ENCODE measurements around the gene PRKCE. TPM values are rescaled to one million over a fixed set of nuclear protein-coding genes. Genes with fewer than 3 reads are reported as not detected.

Gene PRKCE
- total RNA-seq, 1 experiment from 2014 or later, result 10.3 TPM

DNA sequence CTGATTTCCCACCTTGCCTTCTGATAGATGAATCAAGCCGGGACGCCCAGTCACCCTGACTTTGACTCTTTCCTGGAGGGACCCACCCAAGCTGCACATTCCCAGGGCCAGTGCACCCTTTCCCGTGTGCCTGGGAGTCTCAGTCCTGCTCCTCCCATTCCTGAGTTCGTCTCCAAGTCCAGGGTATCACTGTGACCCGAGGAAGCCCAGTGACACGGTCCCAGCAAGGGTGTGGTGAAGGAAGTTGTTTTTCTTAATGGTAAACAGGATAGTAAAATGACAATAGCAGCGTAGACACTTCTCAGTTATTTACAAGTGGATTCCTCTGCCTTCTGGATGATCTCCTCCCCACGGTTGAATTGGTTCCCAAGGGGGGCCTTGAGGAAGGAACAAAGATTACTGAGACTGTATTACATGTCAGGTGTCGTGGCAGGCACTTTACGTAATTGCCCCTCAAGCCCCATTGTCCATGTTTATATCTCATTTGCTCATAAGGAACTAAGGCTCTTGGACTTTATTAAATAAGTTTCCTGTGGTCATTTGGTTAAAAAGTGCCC is 123.3 kb downstream of the PRKCE start:
- no peak for DNase-seq (ENCODE audit: extremely low read depth, low read depth)

DNA sequence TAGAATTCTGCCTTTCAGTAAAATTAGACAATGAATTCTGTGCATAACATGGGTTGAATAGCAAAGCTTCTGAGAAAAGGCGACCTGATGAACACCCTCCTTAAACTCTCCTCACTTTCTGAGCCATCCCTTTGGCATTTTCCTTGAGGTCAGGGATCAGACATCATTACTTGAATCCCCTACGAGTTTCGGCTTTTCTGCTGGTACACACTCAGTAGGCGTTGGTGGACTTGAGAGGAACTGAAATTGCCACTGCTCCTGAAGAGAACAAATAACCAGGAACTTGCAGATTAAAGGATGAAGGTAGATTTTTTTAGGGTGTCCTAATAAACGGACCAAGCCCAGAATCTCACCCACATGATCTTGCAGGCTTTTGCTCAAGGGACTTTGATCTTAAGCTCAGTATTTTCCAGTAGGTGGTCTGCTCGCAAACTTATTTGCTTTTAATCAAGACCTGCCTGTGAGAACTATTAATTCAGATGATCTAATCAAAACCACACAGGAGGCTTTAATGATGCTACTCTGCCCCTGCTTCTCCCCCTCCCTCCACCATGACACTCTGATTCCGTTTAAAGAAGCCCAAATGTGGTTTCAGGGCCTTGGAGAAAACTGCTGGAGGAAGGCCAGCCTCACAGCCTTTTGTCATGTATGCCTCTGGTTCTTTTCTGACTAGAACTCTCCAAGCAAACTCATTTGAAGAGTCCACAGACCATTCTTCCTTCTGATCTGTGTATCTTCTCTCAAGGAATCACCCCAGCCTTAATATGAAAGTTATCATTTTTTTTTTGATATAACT is 124.9 kb downstream of the PRKCE start:
- no peak for DNase-seq (ENCODE audit: extremely low read depth, low read depth)

DNA sequence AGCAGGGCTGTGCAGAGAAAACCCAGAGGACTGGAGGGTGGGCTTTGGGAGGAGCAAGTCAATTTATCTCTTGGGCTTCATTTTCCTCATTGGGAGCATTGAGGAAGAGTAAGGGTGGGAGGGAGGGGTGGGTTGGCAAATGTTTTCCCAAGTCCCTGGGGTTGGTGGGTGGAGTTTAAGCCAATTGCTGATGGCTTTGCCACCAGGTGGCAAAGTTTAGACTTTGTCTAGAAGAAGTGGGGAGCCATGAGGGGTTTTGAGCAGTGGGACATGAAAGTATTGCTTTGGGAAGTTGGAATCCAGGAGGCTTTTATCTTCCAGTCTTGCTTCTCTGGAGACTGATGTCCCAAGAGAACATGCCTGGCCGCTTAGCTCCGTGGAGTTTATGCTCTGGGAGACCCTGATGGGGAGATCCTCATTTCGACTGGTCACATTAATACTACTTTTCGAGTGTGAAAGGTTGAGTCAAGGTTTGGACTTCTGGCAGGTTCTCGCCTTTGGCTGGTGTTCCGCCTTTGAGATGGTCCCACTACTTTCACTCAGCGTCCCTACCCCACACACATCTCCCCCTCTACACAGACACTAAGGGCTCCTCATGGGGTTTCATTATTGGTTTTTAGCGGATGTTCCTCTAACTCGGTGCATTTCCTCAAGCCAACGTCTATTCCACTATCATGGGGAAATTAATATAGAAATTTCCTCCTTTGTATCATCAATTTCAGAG is 126.7 kb downstream of the PRKCE start:
- no peak for DNase-seq (ENCODE audit: extremely low read depth, low read depth)

DNA sequence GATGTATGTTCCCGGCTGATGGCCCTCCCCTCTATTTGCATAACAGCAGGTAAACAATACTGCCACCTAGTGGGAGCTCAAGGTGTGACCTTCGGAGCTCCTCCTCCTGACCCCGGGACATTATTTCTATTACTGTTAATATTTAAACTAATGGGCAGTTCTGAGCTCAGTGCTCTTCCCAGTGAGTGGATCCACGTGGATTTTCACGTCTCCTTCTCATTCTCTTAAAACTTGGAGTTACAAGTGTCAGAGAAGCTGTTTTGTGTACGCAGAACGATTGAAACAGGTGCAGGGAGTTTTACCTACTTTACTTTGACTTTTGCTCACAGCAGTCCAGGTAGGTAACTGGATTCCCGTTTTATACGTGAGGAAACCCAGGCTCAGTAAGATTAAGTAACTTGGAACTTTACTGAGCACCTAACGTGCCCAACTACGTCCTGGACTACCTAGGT is 127.3 kb downstream of the PRKCE start:
- peak; percentile 71 for DNase-seq (ENCODE audit: extremely low read depth, low read depth)

DNA sequence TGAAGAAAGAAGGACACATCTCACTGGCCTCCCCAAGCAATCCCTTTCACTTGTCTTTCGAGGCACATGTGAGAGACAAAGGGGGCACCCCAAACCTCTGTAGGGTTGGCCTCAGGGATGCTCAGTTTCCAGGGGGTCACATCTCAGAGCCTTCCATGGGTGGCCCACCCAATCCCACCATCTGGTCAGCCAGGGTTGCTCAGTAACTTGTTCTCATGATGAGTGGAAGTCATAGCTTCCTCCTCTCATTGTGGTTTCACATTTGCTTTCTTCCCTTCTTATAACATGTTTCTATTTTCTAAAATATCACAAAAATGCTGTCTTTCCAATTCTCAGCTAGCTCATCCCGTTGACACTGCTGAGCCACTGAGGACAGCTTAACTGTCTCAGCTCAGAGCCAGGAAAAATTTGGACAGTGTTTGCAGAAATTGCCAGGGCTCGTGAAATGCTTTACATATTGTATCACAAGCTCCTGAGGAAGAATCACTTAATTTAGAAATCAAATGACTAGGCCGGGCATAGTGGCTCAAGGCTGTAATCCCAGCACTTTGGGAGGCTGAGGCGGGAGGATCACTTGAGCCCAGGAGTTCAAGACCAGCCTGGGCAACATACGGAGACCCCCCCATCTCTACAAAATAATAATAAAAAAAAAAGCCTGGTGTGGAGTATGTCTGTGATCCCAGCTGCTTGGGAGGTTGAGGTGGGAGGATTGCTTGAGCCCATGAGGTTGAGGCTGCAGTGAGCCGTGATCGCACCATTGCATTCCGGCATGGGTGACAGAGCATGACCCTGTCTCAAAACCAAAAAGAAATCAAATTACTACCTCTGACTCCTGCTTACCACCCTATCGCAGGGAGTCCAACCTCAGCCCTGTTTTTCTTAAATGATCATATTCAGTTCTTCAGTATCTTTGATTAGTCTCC is 129.3 kb downstream of the PRKCE start:
- DNase-seq (ENCODE audit: extremely low read depth, low read depth), result no peak

DNA sequence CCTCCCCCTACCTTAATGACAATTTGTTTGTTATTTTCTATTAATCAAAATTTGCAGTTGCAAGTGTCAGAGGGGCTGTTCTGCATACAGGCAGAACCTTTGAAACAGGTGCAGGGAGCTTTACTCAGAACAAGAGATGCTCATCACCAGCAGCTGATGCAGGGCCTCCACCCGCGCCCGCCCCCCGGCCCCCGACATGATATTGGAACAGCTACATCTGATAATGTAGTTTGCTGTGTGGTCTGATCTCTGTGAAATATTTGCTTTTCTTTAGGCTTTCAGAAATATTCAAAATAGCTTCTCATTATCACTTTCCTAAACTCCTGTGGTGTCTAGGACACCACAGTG is 130.0 kb downstream of the PRKCE start:
- no peak for DNase-seq (ENCODE audit: extremely low read depth, low read depth)

DNA sequence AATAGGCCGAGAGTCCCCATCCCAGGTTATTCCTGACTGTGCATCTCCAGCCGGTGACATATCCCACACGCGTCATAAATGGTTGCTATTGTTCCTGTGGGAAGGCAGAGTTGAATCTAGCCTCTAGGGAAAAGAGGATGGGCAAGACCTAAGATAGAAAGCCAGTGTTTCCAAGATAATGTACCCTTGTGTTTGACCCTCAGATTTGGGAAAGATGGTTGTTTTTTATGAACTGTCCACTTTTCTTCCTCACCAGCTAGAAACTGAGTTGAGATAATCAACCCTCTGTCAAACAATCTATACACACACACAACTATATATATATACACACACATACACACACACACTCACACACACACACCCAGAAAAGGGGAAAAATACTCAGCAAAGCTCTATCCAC is 131.0 kb downstream of the PRKCE start:
- DNase-seq (ENCODE audit: extremely low read depth, low read depth), result no peak

DNA sequence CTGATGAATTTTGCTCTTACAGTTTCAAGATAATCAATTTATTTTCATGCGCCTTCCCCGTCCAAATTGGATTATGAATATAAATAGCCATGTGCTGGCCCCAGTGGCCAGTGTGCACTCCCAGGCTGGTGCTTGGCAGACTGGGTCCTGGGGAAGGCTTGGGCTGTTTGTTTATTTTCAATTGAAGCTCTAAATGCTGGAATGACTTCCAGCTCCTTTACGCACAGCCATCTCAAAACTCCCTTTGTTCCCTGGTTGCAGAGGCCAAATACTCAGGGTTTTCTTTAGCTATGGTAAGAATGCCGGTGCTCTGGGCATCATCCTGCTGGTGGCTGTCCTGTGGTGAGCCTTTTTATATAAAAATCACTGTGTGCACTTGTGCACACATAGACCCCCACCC is 131.5 kb downstream of the PRKCE start:
- DNase-seq (ENCODE audit: extremely low read depth, low read depth), result no peak

DNA sequence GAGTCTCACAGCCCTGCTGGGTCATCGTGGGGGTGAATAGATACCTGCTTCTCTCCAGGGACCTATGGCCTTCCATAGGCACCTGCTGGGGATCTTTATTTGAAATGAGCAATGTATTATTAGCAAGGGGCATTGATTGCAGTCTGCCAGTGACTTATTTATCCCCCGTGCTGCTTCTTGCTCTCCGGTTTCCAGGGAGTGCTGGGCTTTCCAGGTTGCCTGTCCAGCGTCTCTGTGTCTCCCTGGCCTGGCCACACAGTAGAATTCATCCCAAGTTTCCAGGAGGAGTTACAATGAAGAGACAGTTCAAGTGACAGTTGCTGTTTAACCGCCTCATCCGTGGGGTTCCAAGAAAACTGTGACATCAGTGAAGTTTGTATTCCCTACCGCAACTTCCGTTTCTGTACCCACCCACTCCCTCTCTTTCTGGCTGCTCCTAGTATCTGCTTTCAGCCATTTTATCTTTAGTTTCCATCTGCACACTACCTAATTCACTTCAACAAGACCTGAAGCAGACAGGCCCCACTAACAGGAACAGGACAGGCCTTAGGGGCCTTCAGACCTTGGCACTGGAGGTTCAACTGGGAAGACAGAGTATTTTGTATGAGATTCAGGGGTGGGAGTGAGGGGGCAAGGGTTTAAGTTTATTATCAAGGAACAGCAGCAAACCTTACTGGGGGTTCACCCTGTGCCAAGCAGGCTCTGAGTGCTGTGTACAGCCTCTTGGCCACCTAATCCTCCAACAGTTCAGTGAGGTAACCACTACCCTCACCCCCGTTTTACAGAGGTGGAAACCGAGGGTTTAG is 134.8 kb downstream of the PRKCE start:
- DNase-seq (ENCODE audit: extremely low read depth, low read depth), result no peak

DNA sequence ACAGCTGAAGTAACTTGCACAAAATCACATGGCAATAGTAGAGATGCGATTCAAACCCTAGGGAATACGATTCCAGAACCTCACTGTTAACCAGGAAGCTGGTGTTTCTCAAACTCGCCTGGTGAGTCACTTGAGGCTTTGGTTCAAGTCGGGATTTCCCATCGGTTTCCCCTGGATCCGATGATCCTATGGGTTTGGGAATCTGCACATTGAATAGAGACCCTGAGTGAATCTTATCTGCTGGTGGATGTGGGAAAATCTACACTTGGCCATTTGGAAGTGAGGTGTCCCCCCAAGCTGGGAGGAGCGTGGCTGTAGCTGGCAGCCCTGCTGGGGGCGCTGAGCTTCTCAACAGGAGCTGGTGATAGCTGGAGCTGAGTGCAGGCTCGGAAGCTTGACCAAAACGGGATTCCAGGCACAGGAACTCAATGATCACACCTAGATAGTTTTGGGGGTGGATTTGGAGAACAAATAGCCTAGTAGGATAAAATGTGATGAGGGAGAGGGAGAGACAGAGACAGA is 135.4 kb downstream of the PRKCE start:
- no peak for DNase-seq (ENCODE audit: extremely low read depth, low read depth)

DNA sequence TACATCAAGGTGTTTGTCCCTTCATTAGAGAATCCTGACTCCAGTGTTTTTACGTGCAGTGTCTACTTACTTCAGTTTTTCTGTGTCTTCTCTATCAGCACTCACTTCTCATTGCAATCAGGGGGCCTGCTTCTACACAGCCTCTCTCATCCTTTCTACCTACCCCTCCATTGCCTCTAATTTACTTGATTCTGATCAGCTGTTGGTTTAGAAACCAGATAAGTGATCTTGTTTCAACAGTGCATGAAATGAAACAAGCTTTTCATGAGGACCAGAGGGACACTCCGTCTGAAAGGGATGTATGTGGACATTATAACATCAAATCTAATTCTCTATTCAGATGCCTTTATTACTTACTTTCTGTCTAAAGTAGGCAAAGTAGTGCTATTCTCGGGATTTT is 136.9 kb downstream of the PRKCE start:
- no peak for DNase-seq (ENCODE audit: extremely low read depth, low read depth)

DNA sequence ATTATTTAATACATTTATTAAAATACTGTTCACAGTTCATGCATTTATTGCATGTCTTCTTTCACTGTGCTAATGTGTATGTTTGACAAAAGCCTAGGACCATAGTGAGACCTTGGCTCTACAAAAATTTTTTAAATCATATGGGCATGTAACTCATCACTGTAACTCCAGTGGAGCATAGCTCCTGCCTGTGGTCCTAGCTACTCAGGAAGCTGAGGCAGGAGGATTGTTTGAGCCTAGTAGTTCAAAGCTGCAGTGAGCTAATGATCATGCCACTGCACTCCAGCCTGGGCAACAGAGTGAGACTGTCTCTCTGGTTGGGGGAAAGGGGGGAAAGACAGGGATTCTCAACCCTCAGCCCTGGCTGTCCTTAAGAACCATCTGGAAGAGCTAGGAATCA is 137.8 kb downstream of the PRKCE start:
- DNase-seq (ENCODE audit: extremely low read depth, low read depth), result no peak

DNA sequence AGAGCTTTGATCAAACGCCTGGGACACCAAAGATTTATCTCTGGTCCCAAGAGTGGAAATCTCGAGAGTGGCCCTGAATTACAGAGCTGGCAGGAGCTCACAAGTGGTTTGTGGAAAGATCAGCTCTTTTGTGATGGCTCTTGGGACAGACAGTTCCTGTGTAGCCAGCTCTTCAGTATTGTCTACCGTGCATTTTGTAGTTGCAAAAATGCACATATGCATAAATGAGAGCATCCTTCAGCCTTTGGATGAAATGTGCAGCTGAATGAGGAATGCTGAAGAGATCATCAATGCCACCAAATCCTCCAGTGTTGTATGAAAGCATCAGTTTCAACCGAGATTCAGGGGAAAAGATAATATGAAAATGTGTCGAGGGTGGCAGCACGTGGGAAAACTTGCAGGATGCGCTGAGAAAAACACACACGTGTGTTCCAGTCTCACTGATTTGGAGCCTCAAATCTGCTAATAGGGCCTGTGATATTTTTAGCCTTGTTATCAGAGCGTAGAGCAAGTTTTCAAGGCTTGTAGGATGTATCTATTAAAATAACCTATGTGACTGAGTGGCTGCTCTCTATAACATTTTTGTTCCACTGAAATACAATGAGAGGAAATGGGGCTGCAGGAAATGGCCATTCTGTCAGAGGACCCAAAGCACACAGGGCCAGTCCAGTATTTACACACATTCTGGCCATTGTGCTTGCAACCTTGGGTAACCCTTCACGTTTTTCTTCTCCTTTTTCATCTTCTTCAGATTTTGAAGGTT is 138.7 kb downstream of the PRKCE start:
- DNase-seq (ENCODE audit: extremely low read depth, low read depth), result no peak

DNA sequence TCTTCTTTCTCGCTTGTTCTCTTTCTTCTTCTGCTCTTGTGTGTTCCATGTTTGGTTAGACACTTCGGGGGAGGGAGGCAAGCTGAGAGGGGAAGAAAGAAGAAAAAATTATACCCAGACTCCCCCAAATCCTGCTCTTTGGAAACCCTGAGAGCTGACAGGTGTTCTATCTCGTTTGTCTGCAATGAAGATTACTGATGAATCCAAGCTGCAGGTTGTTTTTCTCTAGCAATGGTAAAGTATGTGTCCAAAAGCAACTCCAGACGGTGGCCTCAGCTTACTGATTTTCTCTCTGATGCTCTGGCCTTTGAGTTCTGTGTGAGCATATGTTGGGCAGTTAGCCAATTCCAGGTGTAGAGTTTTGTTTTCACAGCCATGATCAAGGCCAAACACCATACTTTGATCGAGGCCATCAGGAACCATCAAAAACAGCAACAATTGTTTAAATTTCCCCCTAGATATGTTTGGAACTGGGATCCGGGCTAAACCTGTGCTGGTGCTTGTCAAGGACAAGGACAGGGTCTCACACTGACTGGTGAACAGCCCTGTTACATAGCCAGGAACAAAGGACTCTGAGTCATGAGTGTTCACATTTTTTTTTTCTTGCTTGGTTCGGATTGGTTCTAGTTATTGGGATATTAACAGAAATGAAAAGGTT is 142.0 kb downstream of the PRKCE start:
- DNase-seq (ENCODE audit: extremely low read depth, low read depth), result no peak

DNA sequence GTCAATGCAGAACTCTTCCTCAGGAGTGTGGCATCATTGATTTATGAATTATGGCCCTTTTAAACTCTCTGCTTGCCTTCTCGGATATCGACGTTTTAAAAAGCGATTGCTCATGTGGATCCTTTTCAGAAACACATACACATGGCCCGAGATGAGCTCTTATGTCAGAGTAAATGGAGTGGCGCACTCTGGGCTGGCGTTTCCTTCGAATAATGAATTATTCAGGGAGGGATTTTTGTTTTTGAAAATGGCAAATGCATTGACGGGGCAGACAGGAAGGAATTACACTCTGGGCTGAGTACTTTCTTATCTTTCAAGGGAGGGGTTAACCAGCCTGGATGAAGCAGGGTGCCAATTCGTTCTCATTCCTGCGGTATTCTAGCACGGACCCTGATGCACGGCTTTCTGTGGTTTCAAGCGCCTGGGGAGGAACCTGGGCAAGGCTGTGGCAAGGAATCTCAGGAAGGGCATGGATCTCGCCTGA is 142.7 kb downstream of the PRKCE start:
- no peak for DNase-seq (ENCODE audit: extremely low read depth, low read depth)

DNA sequence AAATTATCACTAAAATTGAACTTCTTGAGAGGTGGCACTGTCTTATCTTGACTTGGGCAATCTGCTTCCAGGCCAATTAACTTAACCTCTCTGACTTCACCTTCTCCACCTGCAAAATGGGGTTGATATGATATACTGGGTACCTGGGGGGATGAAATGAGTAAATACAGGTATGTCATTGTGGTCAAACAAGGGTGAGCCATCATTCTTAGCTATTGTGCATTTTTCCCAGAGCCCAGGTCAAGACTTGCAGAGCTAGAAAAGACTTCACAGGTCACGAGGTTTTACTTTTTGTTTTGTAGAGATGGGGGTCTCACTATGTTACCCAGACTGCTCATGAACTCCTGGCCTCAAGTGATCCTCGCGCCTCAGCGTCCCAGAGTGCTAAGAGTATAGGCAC is 145.0 kb downstream of the PRKCE start:
- no peak for DNase-seq (ENCODE audit: extremely low read depth, low read depth)

DNA sequence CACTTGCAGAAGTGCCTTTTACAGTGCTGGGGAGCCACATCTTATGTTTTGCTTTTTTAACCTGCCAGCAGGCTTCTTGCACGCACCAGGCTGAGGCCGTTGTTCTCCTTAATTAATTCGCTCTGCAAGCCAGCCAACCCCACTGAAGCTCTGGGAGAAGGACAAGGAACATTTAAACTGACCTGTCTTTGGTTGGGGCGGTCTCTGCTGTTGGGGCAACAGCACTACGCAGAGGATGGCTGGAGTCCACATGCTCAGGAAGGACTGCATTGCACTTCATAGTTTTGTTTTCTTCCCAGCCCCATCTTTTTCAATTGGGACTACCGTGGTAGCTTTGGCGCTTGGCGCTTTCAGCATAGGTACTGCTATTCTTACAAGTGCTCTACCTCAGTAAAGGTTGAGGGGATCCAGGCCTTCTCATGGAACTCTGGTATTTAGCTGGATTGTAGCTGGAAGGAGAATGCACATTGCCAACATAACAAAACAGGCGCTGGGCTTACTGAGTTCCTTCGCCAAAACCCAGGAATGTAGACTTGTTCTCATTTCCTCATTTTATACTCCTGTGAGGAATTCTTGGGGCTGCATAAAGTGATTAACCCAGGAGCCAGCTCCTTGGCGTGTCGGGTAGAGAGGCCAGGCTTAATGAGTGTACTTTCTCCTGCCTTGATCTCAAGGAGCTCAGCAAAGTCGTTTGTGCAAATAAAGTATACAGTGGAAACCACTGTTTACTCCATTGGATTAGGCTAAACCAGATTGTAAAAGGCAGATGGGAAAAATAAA is 146.2 kb downstream of the PRKCE start:
- DNase-seq (ENCODE audit: extremely low read depth, low read depth), result no peak

Measured in NCI-H460 (cell line).